Stomach (tissue), 4 donors: ENCODE results near the gene RPL22L1.

ENCODE experiments used
- CTCF ChIP-seq, 7 experiments: fragments of 450-650 bp in 4 of 7; fragments of 200-600 bp in 3 of 7; sonication (generic) in 3 of 7; IDR thresholded peaks; one replicate each; pipeline ENCODE4 v1.5.1; 2016 to 2019; ENCODE audit warnings: antibody characterized with exemption in 7 of 7, control low read depth in 2 of 7, mild to moderate bottlenecking in 1 of 7
- EP300 ChIP-seq: sonication (generic); formaldehyde crosslinking; IDR thresholded peaks from one replicate; pipeline ENCODE4 v1.6.1; 2017; ENCODE audit warnings: antibody characterized with exemption
- POLR2AphosphoS5 ChIP-seq, 3 donors: sonication (generic); formaldehyde crosslinking; IDR thresholded peaks; one replicate each; pipeline ENCODE4 v1.6.1; 2016; ENCODE audit warnings: antibody characterized with exemption in 3 of 3

DNA sequence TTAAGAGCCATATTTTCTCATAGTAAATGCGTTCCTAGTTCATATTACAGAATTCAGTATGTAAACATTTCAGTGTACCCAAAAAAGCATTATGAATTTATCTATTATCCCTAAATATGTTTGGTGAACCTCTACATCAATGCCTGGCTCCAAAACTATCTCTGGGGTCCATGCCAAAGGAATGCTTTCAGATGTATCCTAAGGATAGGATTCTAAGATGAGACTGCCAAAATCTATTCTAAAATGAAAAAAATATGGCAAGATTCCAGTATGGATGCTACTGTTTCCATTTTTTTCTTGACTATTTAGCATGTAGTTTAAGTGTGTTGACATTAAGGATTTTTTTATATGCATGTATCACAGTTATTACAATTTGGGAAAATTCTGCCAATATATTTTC, 19.6 kb upstream of the RPL22L1 start:
- TF ChIP-seq EP300 (no peak), CTCF (IDR thresholded peaks at IDR 0.05) (no peak), POLR2AphosphoS5 (IDR thresholded peaks at IDR 0.05) (no peak)
